SK-N-SH (cell line): ENCODE measurements around the gene SLC10A2. TPM values are rescaled to one million over a fixed set of nuclear protein-coding genes. Genes with fewer than 3 reads are reported as not detected.

Source experiments
- CTCF ChIA-PET: fragments of 300-600, 350-600 bp; formaldehyde crosslinking; extraction: SDS; loops from one replicate; lab custom pipeline; 2021; lab: Yijun Ruan, JAX
- POLR2A ChIA-PET: fragments of 350-600 bp; sonication (Branson Sonifier 250); formaldehyde crosslinking; extraction: SDS; loops from one replicate; lab custom pipeline; 2020; ENCODE audit warnings: antibody characterized with exemption, inconsistent platforms; lab: Yijun Ruan, JAX
- DNase-seq: peaks from one replicate; pipeline ENCODE4 v3.0.0; 2012
- H2AFZ ChIP-seq: fragments of 200-600 bp; sonication (generic); 2 replicates; pipeline ENCODE4 v1.8.1; 2016; ENCODE audit warnings: antibody characterized with exemption, mild to moderate bottlenecking, low read depth
- H3F3A ChIP-seq: fragments of 200-600 bp; sonication (generic); replicated peaks from 2 replicates; pipeline ENCODE3; 2016; ENCODE audit warnings: antibody characterized with exemption, mild to moderate bottlenecking; ENCODE audit not compliant: insufficient read depth
- H3K27ac ChIP-seq, 2 experiments: fragments of 200-500 bp in 1 of 2; fragments of 200-600 bp in 1 of 2; sonication (Bioruptor generic) in 1 of 2; sonication (generic), shearing (Covaris generic) in 1 of 2; 2 replicates each; pipeline versions ENCODE4 v1.5.1 to v1.6.1; 2014 to 2016; ENCODE audit warnings: low read depth in 2 of 2, inconsistent platforms in 1 of 2, low read length in 1 of 2, mild to moderate bottlenecking in 1 of 2, mixed read lengths in 1 of 2
- H3K27me3 ChIP-seq: fragments of 200-600 bp; sonication (generic), shearing (Covaris generic); 2 replicates; pipeline ENCODE4 v1.6.1; 2016; ENCODE audit warnings: mixed run types; ENCODE audit not compliant: insufficient read depth
- H3K36me3 ChIP-seq, 2 experiments: fragments of 200-500 bp in 1 of 2; fragments of 200-600 bp in 1 of 2; sonication (Bioruptor generic) in 1 of 2; sonication (generic) in 1 of 2; replicated peaks in 1 of 2; 2 replicates each; pipeline versions ENCODE3 to v1.5.1; 2014 to 2016; ENCODE audit warnings: low read length in 1 of 2, mild to moderate bottlenecking in 1 of 2; ENCODE audit not compliant: insufficient read depth in 2 of 2, control insufficient read depth in 1 of 2
- H3K4me1 ChIP-seq, 2 experiments: fragments of 200-500 bp in 1 of 2; fragments of 200-600 bp in 1 of 2; sonication (Bioruptor generic) in 1 of 2; sonication (generic), shearing (Covaris generic) in 1 of 2; 2 replicates each; pipeline versions ENCODE4 v1.5.1 to v1.6.1; 2014 to 2016; ENCODE audit warnings: low read depth in 1 of 2, low read length in 1 of 2, mixed run types in 1 of 2; ENCODE audit not compliant: insufficient read depth in 2 of 2, control insufficient read depth in 1 of 2
- H3K4me2 ChIP-seq: fragments of 200-600 bp; sonication (generic), shearing (Covaris generic); 2 replicates; pipeline ENCODE4 v1.6.1; 2017; ENCODE audit warnings: mixed run types
- H3K4me3 ChIP-seq, 2 experiments: fragments of 200-500 bp in 1 of 2; fragments of 200-600 bp in 1 of 2; sonication (Bioruptor generic) in 1 of 2; sonication (generic), shearing (Covaris generic) in 1 of 2; 2 replicates each; pipeline versions ENCODE4 v1.5.1 to v1.8.1; 2014 to 2016; ENCODE audit warnings: low read depth in 2 of 2, inconsistent platforms in 1 of 2, low read length in 1 of 2, mild to moderate bottlenecking in 1 of 2, mixed read lengths in 1 of 2, moderate library complexity in 1 of 2
- H3K79me2 ChIP-seq: fragments of 200-600 bp; sonication (generic); 2 replicates; pipeline ENCODE4 v1.8.1; 2017; ENCODE audit warnings: mild to moderate bottlenecking; ENCODE audit not compliant: insufficient read depth
- H3K9ac ChIP-seq: fragments of 200-600 bp; sonication (generic); 2 replicates; pipeline ENCODE4 v1.6.1; 2017; ENCODE audit warnings: mixed run types
- H3K9me2 ChIP-seq: fragments of 200-600 bp; sonication (generic); 2 replicates; pipeline ENCODE4 v1.6.1; 2017; ENCODE audit warnings: mixed run types
- H3K9me3 ChIP-seq: fragments of 200-600 bp; sonication (generic); 2 replicates; pipeline ENCODE4 v1.6.1; 2017; ENCODE audit warnings: mixed run types, mild to moderate bottlenecking, moderate library complexity
- H4K20me1 ChIP-seq: fragments of 200-600 bp; sonication (generic); 2 replicates; pipeline ENCODE4 v1.6.1; 2017; ENCODE audit warnings: mild to moderate bottlenecking, mixed run types; ENCODE audit not compliant: insufficient read depth
- EP300 ChIP-seq, 2 experiments: IDR thresholded peaks; 2 replicates each; pipeline versions ENCODE4 v1.4.0 to v1.6.1; 2012; ENCODE audit warnings: borderline replicate concordance in 1 of 2, low read depth in 1 of 2, low read length in 1 of 2
- FOXJ3 ChIP-seq: sonication (generic); formaldehyde crosslinking; IDR thresholded peaks from 2 replicates; pipeline ENCODE4 v1.5.1; 2020; ENCODE audit warnings: mild to moderate bottlenecking, missing genetic modification reagents
- FOXM1 ChIP-seq: IDR thresholded peaks from 2 replicates; pipeline ENCODE4 v1.4.0; 2012; ENCODE audit warnings: low read depth, mild to moderate bottlenecking
- GATA2 ChIP-seq: sonication (generic); formaldehyde crosslinking; IDR thresholded peaks from 2 replicates; pipeline ENCODE4 v1.5.0; 2020; ENCODE audit warnings: mild to moderate bottlenecking, missing genetic modification reagents
- JUND ChIP-seq: IDR thresholded peaks from 2 replicates; pipeline ENCODE4 v1.4.0; 2012
- MXI1 ChIP-seq: IDR thresholded peaks from 2 replicates; pipeline ENCODE4 v1.6.1; 2012; ENCODE audit warnings: mild to moderate bottlenecking, low read depth, low read length, improper control_type of control experiment
- POLR2AphosphoS5 ChIP-seq: IDR thresholded peaks from 2 replicates; pipeline ENCODE4 v1.6.1; 2012; ENCODE audit warnings: low read depth, low read length
- RAD21 ChIP-seq: IDR thresholded peaks from 2 replicates; pipeline ENCODE4 v1.6.1; 2012; ENCODE audit warnings: mild to moderate bottlenecking, low read length
- RFX5 ChIP-seq: IDR thresholded peaks from 2 replicates; pipeline ENCODE4 v1.6.1; 2012; ENCODE audit warnings: mild to moderate bottlenecking, improper control_type of control experiment, low read length
- SIN3A ChIP-seq: IDR thresholded peaks from 2 replicates; pipeline ENCODE4 v1.6.1; 2012; ENCODE audit warnings: low read depth, mild to moderate bottlenecking, low read length, moderate library complexity, borderline replicate concordance
- SMC3 ChIP-seq: IDR thresholded peaks from 2 replicates; pipeline ENCODE4 v1.6.1; 2012; ENCODE audit warnings: low read depth, low read length, improper control_type of control experiment
- TAF1 ChIP-seq: IDR thresholded peaks from 2 replicates; pipeline ENCODE4 v1.6.1; 2012; ENCODE audit warnings: low read depth, mild to moderate bottlenecking, low read length, moderate library complexity, borderline replicate concordance
- TCF12 ChIP-seq: IDR thresholded peaks from 2 replicates; pipeline ENCODE4 v1.4.0; 2012
- TEAD4 ChIP-seq: IDR thresholded peaks from 2 replicates; pipeline ENCODE4 v1.4.0; 2012; ENCODE audit warnings: mild to moderate bottlenecking, borderline replicate concordance; ENCODE audit not compliant: insufficient read depth
- WGBS: methylation state at CpG from one replicate; pipeline ENCODE4 v1.1.6; 2017; ENCODE audit warnings: low lambda C conversion rate; 5-methylcytosine and 5-hydroxymethylcytosine counted together
- polyA plus RNA-seq, 3 experiments: library from polyadenylated mRNA; depleted of rRNA; stranded (reverse); fragments of >200 nt; gene quantifications; 2 replicates each; pipeline ENCODE4 v1.2.3, GENCODE V29; 2012
- TF ChIP-seq, protein P1 (sequence below): IDR thresholded peaks from 2 replicates; pipeline ENCODE4 v1.6.1; 2012; ENCODE audit warnings: mild to moderate bottlenecking, low read depth, low read length, moderate library complexity
- TF ChIP-seq, protein P2 (sequence below): IDR thresholded peaks from 2 replicates; pipeline ENCODE4 v1.4.0; 2012; ENCODE audit warnings: low read depth, borderline replicate concordance
- TF ChIP-seq, protein P3 (sequence below): IDR thresholded peaks from 2 replicates; pipeline ENCODE4 v1.4.0; 2012; ENCODE audit warnings: low read depth, borderline replicate concordance
- TF ChIP-seq, protein P4 (sequence below): IDR thresholded peaks from 2 replicates; pipeline ENCODE4; 2012

Gene SLC10A2
- polyA plus RNA-seq, 1 of the 3 experiments (the other 2 are of a cell fraction): not detected

DNA sequence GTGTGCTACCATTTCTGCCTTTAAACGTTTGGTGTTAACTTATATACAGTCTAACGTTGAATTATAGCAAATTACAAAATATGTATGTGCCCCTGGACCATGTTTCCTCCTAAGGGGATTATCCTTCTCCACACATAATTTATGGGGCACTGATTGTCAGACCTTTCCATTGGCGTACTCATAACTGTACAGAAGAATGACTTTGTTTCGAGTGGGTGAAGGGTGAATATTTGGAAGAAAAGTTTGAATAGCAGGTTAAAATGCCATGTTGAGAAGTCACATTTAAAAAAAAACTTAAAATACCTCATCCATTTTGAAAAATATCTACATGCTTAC lies 58.8 kb downstream of the SLC10A2 start:
- no peaks in the 10 kb centered on the region for H3K9me2 ChIP-seq
- no peaks in the 10 kb centered on the region for H3K79me2 ChIP-seq
- no peaks in the 10 kb centered on the region; a peak in 1 of 4 replicates for H3K4me1 ChIP-seq
- no peaks in the 10 kb centered on the region for H4K20me1 ChIP-seq
- TF ChIP-seq MXI1 (no peak), TCF12 (no peak), JUND (no peak), TAF1 (no peak), TEAD4 (no peak), RAD21 (no peak), POLR2AphosphoS5 (no peak), FOXJ3 (CRISPR knock-in tag) (no peak), EP300 (IDR thresholded peaks at IDR 0.05; ENCODE audit: borderline replicate concordance in 1 of 2, low read depth in 1 of 2, low read length in 1 of 2) (no peak), SMC3 (no peak), FOXM1 (no peak), SIN3A (no peak), RFX5 (no peak), GATA2 (no peak)
- TF ChIP-seq, protein P1, sequence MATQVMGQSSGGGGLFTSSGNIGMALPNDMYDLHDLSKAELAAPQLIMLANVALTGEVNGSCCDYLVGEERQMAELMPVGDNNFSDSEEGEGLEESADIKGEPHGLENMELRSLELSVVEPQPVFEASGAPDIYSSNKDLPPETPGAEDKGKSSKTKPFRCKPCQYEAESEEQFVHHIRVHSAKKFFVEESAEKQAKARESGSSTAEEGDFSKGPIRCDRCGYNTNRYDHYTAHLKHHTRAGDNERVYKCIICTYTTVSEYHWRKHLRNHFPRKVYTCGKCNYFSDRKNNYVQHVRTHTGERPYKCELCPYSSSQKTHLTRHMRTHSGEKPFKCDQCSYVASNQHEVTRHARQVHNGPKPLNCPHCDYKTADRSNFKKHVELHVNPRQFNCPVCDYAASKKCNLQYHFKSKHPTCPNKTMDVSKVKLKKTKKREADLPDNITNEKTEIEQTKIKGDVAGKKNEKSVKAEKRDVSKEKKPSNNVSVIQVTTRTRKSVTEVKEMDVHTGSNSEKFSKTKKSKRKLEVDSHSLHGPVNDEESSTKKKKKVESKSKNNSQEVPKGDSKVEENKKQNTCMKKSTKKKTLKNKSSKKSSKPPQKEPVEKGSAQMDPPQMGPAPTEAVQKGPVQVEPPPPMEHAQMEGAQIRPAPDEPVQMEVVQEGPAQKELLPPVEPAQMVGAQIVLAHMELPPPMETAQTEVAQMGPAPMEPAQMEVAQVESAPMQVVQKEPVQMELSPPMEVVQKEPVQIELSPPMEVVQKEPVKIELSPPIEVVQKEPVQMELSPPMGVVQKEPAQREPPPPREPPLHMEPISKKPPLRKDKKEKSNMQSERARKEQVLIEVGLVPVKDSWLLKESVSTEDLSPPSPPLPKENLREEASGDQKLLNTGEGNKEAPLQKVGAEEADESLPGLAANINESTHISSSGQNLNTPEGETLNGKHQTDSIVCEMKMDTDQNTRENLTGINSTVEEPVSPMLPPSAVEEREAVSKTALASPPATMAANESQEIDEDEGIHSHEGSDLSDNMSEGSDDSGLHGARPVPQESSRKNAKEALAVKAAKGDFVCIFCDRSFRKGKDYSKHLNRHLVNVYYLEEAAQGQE: no peak
- TF ChIP-seq, protein P2, sequence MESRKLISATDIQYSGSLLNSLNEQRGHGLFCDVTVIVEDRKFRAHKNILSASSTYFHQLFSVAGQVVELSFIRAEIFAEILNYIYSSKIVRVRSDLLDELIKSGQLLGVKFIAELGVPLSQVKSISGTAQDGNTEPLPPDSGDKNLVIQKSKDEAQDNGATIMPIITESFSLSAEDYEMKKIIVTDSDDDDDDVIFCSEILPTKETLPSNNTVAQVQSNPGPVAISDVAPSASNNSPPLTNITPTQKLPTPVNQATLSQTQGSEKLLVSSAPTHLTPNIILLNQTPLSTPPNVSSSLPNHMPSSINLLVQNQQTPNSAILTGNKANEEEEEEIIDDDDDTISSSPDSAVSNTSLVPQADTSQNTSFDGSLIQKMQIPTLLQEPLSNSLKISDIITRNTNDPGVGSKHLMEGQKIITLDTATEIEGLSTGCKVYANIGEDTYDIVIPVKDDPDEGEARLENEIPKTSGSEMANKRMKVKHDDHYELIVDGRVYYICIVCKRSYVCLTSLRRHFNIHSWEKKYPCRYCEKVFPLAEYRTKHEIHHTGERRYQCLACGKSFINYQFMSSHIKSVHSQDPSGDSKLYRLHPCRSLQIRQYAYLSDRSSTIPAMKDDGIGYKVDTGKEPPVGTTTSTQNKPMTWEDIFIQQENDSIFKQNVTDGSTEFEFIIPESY: no peak
- TF ChIP-seq, protein P3, sequence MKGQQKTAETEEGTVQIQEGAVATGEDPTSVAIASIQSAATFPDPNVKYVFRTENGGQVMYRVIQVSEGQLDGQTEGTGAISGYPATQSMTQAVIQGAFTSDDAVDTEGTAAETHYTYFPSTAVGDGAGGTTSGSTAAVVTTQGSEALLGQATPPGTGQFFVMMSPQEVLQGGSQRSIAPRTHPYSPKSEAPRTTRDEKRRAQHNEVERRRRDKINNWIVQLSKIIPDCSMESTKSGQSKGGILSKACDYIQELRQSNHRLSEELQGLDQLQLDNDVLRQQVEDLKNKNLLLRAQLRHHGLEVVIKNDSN: no peak
- TF ChIP-seq, protein P4, sequence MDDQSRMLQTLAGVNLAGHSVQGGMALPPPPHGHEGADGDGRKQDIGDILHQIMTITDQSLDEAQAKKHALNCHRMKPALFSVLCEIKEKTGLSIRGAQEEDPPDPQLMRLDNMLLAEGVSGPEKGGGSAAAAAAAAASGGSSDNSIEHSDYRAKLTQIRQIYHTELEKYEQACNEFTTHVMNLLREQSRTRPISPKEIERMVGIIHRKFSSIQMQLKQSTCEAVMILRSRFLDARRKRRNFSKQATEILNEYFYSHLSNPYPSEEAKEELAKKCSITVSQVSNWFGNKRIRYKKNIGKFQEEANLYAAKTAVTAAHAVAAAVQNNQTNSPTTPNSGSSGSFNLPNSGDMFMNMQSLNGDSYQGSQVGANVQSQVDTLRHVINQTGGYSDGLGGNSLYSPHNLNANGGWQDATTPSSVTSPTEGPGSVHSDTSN: no peak
- H3K4me2 ChIP-seq: no peak overlapping the region
- H3K4me3 ChIP-seq: no peak overlapping the region
- CTCF ChIA-PET: no interaction called here
- no peak for DNase-seq
- WGBS: 48% methylated on average over 4 of the region's 4 CpGs
- H2AFZ ChIP-seq: no peak overlapping the region
- no peaks in the 10 kb centered on the region for H3F3A ChIP-seq
- H3K36me3 ChIP-seq: no peaks in the 10 kb centered on the region
- H3K27ac ChIP-seq: no peak overlapping the region
- H3K27me3 ChIP-seq: no peaks in the 10 kb centered on the region
- H3K9ac ChIP-seq: no peak overlapping the region
- H3K9me3 ChIP-seq: no peaks in the 10 kb centered on the region
- POLR2A ChIA-PET: no interaction called here
